GM19452 (cell line): ENCODE measurements around the gene WDR75.

ENCODE experiments used
- ATAC-seq: cut with Tn5 transposase; IDR thresholded peaks from one replicate; pipeline ENCODE4 v1.9.1; 2021; ENCODE audit not compliant: unreplicated experiment

The WDR75 gene

DNA sequence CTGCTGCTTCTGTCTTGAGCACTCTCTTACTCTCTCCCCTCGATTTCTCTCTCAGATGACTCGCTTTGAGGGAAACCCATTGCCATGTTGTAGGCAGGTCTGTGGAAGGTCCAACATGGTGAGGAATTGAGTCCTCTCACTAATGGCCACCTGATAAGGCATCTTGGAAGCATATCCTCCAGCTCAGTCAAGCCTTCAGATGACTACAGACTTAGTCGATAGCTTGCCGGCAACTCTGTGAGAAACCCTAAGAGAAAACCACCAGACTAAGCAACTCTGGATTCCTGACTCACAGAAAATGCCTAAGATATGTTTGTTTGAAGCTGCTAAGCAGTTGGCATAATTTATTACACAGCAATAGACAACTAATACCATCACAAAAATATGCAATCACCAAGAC is 51.2 kb downstream of the WDR75 start:
- ATAC-seq: no peak

DNA sequence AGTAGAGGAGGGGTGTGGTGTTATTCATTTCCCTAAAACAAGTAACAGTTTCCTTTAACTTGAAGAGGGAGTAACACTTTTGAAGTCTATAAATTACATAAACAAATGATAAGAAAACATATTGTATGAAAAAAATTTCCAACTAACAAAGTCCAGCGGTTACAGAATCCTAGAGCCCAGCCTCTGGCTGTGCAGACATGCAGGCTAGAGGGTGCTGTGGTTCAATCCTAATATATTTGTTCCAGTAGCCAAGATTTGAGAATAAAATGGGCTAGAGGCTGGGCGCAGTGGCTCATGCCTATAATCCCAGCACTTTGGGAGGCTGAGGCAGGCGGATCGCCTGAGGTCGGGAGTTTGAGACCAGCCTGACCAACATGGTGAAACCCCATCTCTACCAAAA is 56.9 kb downstream of the WDR75 start:
- no peak for ATAC-seq

DNA sequence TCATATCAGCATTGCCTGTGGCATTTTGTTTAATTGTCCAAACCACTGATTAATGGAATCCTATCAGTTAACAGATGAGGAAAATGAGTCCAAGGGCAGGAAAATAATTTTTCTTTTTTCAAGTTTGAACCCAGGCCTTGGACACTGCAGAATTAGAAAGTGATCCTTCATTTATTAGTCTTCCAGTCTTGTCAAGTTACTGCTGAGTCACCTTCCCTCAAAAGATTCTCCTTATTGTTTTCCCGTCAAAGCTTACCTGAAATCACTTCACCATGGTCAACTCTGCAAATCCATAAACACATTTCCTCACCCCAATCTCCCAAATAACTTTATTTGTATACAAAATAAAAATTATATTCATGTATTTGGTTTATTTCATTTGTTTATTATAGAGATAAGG is 57.9 kb downstream of the WDR75 start:
- no peak for ATAC-seq

DNA sequence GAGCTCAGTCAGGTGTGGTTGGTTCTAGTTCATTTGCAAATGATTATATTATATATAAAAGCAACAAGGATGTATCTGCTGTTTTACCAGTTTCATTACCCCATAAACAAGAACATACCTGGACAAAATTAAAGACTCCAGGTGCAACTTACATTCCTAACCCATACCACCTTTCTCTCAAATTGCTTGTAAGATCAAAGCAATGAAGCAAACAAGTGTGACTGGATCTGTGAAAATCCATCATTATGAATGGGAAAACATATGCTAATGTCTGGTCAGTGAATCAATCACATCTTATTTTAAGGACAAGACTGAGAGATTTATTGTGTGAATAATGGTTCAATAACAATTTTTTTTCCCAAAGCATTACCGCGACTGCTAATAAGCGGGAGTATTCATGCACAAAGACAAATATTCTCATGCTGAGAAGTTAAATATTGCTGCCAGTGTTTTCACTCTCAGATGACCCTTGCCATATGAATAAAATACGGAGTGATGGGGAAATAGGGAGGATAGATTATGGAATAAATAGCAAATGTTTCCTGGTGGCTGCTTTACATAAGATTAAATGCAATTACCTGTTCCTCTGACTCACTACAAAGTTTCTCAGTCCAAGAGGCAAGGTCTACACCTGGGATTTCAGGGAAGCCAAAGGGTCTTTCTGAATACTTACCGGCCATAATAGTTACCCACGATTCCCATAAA is 59.3 kb downstream of the WDR75 start:
- no peak for ATAC-seq

DNA sequence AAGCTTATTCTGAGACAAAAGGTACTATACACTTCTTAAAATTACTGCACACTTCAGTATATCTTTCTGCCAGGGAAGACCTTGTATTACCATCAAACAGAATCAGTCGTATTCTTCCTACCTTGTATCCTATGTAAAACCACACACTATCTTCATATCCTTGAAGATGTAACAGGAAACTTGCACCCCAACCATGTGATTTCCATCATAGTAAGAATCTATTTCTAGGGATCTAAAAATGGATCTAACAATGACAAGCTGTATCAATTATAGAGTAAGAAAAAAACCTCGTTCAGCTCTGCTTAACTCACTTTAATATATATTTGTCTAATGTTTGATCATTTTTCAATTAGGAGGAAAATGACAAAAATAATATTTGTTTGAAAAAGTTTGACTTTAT is 60.2 kb downstream of the WDR75 start:
- no peak for ATAC-seq

DNA sequence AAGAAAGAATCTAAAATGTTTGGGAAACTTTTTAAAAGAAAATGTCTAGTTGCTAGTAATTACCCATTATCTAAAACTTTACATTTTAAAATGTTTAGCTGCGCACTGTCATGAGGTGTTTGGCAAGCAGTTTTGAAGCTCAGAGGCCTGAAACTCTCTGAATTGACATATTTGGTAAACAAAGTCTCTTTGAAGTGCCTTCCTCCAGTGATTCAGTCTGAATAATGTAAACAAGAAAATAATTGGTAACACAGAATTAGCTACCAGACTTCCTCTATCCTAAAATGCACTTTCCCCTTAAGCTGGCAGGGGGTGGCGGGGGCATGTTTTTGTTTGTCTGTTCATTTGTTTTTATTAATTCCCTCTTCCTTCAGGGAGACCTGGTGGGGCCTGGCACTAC is 61.4 kb downstream of the WDR75 start:
- ATAC-seq: no peak

DNA sequence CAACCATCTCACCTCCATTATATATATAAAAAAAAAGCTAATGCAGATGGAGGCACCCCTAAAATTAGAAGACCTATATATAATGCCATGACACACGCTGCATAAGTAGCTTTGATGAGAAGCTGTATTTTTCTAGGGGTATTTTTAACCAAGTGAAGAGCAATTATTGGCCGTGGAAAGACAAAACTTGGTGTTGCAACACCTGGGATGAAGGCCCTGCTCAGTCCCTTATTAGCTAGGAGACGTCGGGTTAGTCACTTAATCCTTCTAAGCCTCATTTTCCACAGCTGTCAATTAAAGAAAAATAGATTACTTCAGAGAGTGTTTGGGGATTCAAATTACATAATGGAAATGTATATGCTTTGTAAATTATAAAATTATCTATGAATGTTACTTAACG is 63.0 kb downstream of the WDR75 start:
- no peak for ATAC-seq

DNA sequence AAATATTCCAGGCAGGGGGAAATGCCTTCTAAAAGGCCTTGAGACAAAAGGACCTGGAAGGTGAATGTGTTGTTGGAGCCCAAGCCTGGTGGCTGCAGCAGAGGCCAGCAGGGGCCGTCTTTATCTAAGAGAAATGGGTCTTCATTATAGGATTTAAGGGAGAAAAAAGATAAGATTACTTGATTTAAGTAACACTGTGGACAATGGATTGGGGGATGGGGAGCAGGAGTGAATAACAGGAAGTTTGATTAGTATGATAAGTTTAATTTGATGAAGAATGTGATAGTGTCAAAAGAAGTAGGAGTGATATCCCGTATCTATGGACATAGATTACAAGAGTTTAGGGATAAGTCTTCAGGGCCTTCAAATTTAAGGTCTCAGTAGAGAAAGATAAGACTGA is 64.2 kb downstream of the WDR75 start:
- ATAC-seq: no peak

DNA sequence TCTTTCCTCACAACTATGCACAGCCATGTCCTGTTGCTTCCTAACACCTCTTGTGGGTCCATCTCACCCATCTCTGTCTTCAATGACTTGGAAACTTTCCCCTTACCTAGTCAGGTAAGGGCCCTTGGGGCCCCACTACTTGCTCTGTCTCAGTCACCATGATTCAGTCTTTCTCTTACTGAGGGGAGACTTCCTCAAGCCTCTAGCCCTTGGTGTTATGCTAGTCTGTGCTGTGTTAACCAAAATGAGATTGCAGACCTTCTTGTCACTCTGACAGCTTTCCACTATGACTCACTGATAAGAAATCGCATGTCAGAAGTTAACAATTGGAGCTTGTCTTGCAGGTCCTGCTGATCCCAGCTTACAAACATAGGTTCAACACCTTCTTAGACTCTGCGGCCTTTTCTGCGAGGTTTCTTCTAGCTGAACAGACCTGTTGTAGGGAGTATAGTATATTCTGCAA is 65.3 kb downstream of the WDR75 start:
- no peak for ATAC-seq

DNA sequence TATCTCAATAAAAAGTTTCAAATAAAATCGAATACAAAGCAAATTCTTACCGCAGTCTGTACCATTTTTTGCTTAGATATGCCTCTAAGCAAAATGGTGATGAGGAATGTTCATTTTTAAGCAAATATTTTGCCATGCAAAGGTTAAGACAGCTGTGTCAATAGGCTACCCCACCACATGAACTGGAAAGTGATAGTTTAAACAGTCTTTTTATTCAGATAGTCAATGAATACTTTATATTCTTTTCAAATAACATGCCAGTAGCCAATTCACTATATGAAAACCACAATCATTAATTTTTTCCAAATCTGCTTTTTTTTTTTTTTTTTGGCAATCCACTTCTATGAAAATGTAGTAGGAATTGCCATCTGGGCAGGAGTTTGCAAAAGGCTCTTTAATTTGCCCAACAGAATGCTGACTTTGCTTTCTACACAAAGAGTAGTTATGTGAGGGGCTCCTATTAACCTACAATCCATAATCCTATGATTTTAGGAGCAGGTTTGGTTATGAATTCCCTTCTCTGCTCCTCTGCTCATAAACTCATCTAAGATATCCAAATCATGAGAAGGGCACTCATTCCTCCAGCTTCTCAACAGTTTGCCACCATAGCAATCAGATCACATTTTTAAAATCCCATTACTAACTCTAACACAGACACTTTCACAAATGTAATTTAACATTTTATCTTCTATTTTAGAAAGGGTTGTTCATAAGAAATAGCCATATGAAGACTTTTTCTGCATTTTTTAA is 70.1 kb downstream of the WDR75 start:
- ATAC-seq: no peak

DNA sequence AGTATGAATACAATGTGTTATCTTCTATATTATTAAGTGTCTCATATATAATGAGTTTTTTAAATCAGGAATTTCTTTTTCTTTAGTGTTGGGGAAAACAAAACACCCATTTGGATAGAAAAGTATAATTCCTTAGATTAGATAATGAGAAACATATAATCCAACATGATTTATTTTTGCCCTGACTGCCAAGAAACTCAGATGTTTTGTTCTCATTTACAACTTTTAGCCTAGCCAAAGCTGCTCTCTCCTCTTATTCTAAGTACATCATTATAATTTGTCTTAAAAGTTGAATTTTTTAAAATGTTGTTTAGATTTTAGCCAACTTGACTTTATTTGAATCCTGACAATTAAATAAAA is 70.7 kb downstream of the WDR75 start:
- no peak for ATAC-seq

DNA sequence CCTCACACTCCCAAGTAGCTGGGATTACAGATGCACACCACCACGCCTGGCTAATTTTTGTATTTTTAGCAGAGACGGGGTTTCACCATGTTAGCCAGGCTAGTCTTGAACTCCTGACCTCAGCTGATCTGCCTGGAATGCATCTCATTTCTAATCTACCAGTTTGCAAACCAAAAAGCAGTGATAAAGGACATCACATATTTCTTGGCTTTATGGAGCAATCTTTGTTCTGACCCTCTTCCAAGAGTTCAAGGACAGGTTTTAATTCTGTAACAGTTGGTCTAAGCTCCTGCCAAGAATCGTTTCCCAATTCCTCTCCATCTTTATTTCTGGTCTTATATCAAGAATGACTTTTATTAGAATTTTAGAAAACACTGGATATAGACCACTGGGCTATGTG is 71.6 kb downstream of the WDR75 start:
- no peak for ATAC-seq

DNA sequence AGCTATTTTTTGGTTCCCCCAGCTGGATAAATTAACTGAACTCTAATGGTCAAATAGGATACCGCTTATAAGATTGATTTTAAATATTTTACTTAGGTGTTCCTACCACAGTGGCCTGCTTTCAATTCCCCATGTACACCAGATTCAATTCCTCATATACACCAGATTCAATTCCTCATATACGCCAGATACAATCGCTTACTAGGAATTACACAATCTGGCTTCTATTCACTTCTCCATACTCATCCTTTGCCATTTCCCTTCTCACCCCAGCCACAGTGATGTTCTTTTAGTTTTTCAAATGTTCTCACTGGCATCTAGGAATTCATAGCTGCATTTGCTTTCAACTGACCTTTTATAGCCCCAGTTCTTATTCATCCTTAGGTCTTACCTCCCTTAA is 72.8 kb downstream of the WDR75 start:
- ATAC-seq: no peak

DNA sequence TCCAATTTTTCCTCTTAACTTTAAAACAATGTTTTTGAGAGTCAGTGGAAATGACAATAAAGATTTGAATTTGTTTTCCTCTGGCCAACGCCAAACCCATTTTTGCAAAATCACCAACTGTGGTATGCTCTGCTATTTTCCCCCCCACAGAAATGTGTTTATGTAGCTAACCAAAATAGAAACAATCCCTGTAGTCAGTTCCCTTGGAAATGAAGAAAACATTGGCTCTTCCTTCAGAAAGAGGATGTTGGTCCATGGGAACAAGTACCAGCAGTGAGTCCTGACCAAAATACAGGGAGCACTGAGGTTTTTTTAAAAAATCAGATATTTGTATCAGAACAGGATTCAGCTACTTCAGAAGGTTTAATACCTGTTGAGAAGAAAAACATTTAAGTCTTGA is 74.0 kb downstream of the WDR75 start:
- ATAC-seq: no peak

DNA sequence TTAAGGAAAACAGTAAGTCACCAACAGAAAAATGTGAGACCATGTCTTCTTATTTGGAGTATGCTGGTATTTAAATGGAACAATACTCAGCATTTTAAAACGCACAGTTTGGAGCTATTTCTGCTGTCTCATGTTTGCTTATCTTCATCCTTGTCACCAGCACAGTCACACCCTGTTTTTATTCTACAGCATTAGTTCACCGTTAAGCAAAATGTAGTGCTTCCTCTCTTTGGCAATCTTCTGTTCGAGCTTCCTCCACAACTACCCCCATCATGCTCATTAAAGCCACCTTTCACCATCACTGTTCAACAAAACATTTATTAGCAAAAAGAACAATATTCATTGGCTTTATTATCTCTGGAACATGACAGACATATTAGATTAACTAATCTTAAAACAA is 75.3 kb downstream of the WDR75 start:
- no peak for ATAC-seq

DNA sequence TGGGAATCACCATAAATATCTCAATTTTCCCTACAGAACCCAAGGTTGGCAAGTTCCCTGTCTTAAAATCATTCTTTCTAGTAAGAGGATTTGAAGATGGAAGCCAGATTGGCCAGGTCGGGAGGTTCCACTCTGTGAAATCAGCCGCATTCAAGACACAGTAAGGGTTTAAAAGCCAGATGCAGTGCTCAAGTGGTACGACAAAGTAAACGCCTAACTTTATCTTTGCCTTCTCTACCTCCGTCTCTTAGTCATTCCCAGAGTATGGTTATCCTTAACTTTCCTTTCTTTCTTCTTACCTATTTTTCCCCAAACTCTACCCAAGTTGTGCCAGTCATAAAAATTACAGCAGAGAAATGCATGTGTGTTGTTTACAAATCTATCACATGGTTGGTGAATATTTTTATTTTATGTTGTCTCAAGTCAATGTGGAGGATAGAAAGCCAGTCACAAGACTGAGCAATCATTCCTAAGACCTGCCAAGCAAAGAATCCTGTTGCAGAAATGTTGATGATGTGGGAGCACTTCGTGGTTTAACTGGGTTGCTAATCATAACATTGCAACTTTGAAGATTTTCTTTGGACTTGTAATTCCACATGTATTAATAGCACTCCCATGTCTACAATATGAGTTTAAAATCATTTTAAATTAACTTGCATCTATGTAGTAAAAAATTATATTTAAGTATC is 76.7 kb downstream of the WDR75 start:
- ATAC-seq: no peak

DNA sequence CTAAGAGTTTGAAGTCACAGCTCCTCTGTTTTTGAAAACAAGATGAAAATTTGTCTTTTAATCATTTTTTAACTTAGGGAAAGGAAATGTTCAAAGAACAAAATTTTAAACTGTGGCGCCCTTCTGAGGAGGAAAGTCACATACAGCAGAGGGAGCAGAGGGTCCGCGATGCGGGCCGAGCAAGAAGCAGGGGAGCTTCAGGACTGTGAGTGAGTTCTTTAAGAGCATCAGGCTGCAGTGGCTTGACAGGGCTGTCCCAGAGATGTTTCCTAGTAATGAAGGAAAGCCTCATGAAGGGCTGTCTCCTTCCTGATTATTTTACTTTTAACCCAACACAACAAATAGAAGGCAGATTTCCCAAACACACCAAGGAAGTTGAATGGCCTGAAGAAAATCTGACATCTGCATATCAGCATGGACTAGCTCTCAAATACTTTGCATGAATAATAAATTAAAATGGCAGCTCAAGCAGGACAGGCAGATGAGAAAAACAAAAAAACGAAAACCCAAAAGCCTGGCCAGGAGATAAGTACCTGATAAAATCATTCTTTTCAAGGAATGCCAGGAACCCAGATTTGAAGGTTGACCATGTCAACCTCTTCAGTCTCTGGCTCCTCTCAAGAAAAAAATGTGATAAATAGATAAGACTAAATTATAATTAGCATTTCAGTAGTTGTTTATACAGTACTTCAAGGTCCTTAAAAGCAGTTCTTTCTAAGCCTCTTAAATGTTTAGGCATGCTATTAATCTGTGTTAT is 78.5 kb downstream of the WDR75 start:
- ATAC-seq: no peak

DNA sequence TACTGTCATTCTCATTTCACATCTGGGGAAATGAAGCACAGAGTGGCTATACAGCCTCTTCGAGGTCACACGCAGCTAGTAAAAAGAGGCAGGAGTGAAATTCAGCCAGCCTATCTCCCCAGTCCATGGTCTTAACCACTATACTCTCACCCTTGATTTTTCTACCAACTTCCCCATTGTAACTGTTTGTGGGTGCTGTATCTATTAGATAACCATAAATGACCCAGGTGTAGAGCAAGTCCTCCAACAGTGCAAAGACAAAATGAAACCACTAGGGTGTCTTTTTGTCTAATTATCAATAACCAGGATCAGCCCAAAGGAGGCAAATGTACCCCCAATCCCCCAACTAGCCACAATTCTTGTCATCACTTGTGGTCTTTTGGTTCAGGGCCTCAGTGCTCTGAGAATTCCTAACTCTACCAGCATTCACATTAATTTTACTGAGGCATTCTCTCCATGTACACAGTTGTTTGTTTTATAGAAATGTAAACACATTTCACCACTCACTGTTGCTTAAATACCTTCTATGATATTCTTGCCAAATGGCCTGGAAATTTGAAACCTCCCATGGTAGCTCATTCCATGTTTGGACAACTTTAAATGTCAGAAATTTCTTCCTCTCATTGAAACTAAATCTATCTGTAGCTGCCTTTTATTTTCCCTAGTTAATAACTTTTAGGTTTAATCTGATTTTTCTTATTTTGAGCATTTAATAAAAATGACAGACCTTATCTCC is 80.6 kb downstream of the WDR75 start:
- no peak for ATAC-seq

DNA sequence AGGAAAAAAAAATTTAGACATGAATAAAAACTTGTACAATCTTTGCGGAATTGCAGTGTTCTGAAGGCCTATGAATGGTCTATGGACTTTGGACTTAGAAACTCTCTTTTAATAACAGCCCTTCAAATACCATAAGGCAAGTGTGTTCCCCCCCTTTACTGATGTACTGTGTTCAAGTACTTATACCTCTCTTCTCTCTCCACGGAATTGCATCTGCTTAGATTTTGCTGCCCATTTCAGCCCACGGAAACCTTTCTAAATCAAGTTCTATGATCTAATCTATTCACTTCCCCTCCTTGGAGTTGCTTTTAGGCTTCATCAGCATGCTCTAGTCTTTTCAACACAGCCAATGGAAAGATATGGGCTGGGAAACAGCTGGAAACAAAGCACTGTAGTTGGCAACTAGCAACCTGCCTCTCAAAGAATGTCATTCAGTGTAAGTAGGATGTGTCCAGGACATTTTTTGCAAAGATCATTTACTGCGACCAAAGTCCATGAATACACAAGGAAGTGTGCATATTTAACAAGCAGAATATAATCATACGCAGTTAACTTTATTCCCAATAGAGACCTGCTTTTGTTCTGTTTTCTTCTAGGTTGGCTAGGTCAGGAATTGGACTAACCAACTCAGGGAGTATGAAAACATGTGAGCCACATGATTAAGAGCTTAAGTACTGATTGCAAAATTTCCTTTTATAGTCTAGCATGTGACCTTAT is 81.3 kb downstream of the WDR75 start:
- no peak for ATAC-seq

DNA sequence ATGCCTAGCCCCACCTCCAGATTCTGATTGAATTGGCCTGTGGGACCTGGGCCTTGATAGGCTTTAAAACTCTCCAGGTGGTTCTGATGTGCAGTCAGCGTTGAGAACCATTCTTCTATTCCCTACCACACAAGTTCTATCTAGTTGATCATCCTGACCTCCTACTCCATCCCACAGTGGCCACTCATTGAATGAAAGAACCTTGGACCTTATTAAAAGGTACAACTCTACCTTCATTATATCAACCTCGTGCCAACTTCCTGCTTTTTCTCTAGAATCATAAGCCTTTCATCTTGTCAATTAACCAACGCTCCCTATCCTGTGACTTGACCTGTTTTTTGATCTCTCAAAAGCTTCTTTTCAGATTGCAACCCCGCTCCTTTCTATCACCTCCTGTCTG is 83.5 kb downstream of the WDR75 start:
- ATAC-seq: no peak
